Sciatic nerve (tissue), 2 donors: Measurements from ENCODE around the gene CDKL5. TPM values are rescaled to one million over a fixed set of nuclear protein-coding genes. Genes with fewer than 3 reads are reported as not detected.

ENCODE experiments used
- ATAC-seq: fragments of 200-7000 bp; cut with Tn5 transposase; one replicate; pipeline ENCODE4 v1.9.1; 2020; ENCODE audit warnings: mild to moderate bottlenecking, moderate library complexity
- DNase-seq: peaks from one replicate; pipeline ENCODE4 v3.0.0-alpha.2; 2020; ENCODE audit warnings: low spot score
- intact Hi-C: fragments of 100-400 bp; cut with DNase I; formaldehyde crosslinking; loops from one replicate; pipeline ENCODE4 v1.14.2; 2022
- total RNA-seq: library from RNA; stranded (reverse); fragmentation: NEBNext Ultra II Directional; extraction: Animal tissue kit (Norgen Biotek cat#: 25700); gene quantifications from one replicate; pipeline ENCODE4 v1.2.1, GENCODE V29; 2021
- donor health status: DM: no; HTN: no; CAD: no.
- donor health status: DM: no; HTN: no; CAD: no.

CDKL5 gene
- total RNA-seq, 1 donor from 2014 or later = 13.6 TPM

DNA sequence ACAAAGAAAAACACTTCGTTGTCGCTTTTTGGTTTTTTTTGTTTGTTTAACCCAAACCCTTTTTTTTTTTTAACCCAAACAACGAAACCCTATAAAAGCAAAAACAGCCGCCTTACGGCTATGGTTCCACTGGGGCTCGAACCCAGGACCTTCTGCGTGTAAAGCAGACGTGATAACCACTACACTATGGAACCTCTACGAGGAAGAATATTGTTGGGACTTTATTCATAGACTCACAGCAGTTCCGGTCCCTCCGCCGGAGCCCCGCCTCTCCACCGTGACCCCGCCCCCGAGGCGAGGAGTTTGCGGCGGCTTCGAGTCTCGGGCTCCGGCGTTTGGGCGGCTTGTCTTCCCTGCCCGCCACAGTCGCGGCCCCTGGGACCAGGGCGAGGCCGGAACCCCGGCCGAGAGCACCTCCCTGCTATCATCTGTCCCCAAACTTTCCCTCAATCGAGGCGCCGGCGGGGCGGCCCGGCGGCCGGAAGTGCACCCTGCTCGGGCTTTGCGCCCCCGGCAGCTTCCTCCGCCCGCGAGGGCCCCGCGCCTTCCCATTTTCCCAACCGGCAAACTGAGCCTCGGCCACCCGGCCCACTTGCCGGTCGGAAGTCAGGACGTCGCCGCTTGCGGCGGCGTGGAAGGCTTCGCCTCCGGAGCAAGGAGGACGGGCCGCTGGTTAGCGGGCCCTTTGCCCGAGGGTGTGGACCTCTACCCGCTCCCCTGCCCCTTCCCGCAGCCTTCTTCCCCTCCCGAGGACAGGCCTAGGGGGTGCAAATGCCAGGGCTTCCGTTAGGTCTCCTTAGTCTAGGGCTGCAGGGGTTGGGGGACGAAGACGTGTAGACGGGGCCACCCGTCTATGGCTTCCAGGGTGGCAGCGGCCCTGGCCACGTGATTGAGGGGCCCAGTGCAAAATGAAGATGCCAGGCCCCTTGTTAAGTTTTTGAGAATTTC lies 249.7 kb downstream of the CDKL5 start:
- peak; percentile 97 for ATAC-seq
- peak; percentile 86 for DNase-seq
- intact Hi-C loops = loop anchor here (1.0 kb wide), 1 partner anchor 44 kb away; no protein-coding TSS in a partner anchor

- no peak for DNase-seq
- intact Hi-C loops = no loop called here
- ATAC-seq = no peak
These were observed 250.6 kb downstream of the CDKL5 start for GRCh38 chrX:18676050-18676449.

DNA sequence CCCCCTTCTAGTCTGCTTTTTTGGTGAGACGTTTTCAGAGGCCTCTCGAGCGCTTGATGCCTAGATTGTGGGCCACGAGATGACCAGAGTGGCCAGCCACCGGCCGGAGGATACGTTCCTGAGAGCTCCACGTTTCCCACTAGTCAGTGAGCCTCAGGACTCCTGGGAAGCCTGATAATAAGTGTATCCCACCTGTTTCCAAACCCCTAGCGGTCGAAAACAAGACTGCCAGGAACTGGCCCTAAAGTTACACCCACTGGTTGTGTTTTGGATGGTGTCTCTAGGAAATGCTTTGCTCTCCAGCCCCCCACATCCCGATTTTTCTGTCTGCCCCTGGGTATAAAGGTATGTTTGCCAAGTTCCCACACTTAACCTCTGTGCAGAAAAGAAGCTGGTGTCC lies 251.1 kb downstream of the CDKL5 start:
- ATAC-seq (no peak), DNase-seq (no peak)
- intact Hi-C loops = no loop called here

- no peak for ATAC-seq
- no peak for DNase-seq
- intact Hi-C loops = no loop called here
These were observed 251.9 kb downstream of the CDKL5 start for GRCh38 chrX:18677161-18677869.

DNA sequence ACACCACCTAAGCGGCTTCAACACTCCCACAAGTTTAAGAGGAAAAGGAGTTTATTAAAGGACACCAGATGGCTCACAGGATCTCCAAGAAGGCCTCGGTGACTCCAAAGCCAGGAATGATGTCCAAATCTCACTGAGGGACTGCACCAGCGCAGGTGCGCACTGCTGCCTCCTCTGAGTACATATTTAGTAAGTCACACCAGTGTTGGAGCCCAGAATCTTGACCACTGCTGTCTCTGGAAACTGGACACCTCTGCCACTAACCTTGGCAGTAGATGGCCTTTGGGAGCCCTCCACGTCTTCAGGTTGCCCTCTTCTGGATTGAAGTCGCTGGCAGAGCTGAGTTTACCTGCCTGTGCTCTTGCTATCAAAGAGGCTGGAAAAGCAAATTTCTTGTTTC lies 256.6 kb downstream of the CDKL5 start:
- intact Hi-C loops = no loop called here
- DNase-seq (no peak), ATAC-seq (no peak)

- intact Hi-C loops = no loop called here
- DNase-seq = no peak
- ATAC-seq = no peak
These were observed 257.6 kb downstream of the CDKL5 start for GRCh38 chrX:18682979-18683387.

DNA sequence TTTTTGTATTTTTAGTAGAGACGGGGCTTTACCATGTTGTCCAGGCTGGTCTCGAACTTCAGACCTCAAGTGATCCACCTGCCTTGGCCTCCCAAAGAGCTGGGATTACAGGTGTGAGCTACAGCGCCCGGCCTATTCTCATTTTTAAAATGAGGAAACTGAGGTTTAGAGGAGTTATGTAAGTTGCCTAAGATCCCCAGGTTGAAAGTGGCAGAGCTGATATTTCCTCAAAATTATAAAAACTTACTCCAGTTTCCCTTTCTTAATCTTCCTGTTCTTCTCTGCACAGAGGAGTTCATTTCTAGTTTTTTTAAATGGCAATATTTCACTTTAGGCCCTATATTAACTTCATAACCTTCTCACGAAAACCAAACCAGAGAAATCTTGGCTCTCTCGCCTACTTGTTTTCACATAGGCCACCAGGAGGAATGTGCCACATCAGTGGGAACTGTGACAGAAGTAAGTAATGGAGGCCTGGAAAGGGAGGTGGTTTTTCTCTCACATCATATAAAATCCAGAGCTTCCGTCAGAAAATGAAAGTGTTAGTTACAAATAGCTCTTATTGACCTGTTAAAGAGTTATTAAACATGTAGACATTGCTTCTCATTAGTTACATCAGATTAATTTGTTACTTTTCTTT lies 262.6 kb downstream of the CDKL5 start:
- DNase-seq = no peak
- ATAC-seq = no peak
- intact Hi-C loops = no loop called here

GRCh38 chrX:18691431-18691830 lies 266.0 kb downstream of the CDKL5 start:
- DNase-seq (no peak), ATAC-seq (no peak)
- intact Hi-C loops = no loop called here

- no peak for ATAC-seq
- intact Hi-C loops = no loop called here
- no peak for DNase-seq
These were observed 267.1 kb downstream of the CDKL5 start for GRCh38 chrX:18692541-18692940.

DNA sequence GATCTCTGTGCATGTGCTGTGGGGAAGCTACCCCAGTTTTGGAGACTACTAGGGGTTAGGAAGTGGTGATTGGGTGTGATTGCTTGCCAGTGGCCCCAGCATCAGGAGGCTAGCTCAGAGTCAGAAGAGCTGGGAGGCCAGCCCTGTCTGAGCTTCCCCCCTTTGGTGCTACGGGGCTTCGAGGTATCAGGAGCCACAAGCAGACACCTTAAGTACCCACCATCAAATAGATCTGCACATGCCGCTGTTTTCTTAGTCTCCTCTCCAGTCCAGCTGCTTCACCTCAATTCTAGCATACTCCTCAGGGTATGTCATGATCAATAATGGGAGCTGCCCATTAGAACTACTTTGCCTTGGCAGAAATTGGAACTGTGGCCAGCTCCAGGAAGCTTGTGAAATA lies 271.2 kb downstream of the CDKL5 start:
- ATAC-seq (no peak), DNase-seq (no peak)
- intact Hi-C loops = no loop called here

DNA sequence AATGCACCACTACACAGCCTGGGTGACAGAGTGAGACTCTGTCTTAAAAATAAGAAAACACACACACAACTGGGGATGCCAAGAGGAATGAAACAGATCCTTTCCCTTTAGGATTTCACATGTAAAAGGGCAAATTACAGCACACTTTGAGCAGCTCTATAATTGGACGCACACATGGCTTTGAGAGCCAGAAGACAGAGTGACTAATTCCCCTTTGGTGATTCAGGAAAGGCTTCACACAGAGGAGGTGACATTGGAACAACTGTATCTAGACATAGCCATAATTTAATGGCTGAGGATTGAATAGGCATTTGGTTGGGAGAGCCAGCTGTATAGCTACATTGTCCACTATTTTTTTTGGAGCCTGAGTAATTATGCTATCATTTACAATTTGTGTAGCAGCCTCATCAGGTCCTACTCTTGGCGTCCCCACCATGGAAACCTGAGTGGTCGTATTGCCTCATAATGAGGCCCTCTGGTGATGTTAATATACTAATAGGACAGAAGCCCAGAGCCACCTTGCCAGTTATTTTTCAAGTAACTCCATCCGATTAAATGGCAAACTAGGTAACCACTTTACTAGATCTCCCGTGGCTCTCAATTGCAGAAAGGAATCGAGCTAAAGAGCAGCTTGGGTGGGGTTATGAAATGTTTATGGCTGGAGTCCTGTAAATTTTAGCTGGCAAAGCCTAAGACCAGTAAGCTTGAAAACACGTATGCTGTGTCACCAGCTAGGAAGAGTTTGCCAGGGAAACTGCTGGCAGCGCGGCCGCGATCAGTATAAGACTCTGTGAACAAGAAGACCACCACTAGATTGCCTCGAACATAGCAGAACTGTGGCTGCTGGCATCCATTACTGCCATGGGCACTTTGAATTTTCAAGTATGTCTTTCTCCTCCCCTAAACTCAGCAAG lies 273.6 kb downstream of the CDKL5 start:
- intact Hi-C loops = no loop called here
- no peak for DNase-seq
- ATAC-seq = no peak

DNA sequence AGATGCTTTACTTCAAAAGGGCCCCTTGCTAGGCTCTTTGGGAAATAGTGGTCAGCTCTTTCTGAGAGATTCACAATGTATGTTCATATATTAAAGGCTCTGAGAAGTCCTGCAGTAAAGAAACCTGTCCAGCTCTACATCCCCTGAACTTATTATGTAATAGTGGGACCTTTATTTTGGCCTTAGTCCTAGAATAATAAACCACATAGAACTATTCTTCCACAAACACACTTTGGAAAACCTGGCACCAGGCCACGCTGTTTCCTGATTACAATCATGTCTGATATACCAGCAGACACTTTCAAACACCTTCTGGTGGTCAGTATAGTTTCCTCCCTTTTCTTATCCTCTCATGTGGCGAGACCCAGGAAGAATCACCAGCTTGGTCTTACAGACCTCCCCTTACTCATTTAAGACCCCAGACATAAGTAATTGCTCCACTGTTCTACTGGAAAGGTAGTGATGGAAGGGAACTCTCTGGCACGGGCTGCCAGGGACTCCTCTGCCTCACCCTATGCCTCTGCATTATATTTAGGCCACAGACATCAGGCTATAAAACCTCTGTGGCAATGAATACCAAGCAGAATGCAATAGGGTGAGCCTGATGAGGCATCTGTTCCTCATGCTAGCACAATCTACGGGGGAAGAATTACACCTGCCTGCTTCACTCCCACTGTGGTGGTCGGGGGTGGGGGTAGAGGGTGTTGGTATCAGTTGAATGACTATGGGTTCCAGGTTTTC lies 276.4 kb downstream of the CDKL5 start:
- ATAC-seq (no peak), DNase-seq (peak; percentile 68)
- intact Hi-C loops = no loop called here

- no peak for ATAC-seq
- intact Hi-C loops = no loop called here
These were observed 277.2 kb downstream of the CDKL5 start for GRCh38 chrX:18702362-18703195.

More at GRCh38 chrX:18702362-18703195, 277.2 kb downstream of the CDKL5 start:
- no peak for DNase-seq
